PC-9 (cell line): ENCODE data around the gene SLC27A2. TPM values are rescaled to one million over a fixed set of nuclear protein-coding genes. Genes with fewer than 3 reads are reported as not detected.

ENCODE experiments used
- BruUV-seq: library from RNA; stranded (reverse); fragments of 400-500 nt; replicated peaks from 2 replicates; lab custom pipeline; 2021; lab: Mats Ljungman, UMichigan
- CTCF ChIA-PET: fragments of 300-600 bp; sonication (Branson Sonifier 250); formaldehyde crosslinking; loops from one replicate; lab custom pipeline; 2022; ENCODE audit warnings: antibody characterized with exemption; lab: Charles Lee
- POLR2A ChIA-PET: fragments of 300-600 bp; sonication (Branson Sonifier 250); formaldehyde crosslinking; loops from one replicate; lab custom pipeline; 2022; ENCODE audit warnings: antibody characterized with exemption; ENCODE audit not compliant: unreplicated experiment; lab: Charles Lee
- DNase-seq, 2 experiments: peaks; one replicate each; pipeline versions ENCODE4 v3.0.0 to v3.0.0-alpha.2; 2015 to 2022; ENCODE audit warnings: mixed read lengths in 1 of 2
- H2AFZ ChIP-seq: fragments of 200-600 bp; sonication (generic); 2 replicates; pipeline ENCODE4 v1.8.1; 2017; ENCODE audit warnings: antibody characterized with exemption
- H3F3A ChIP-seq: fragments of 200-600 bp; sonication (generic); 2 replicates; pipeline ENCODE4 v1.8.1; 2017; ENCODE audit warnings: antibody characterized with exemption, mild to moderate bottlenecking, low read depth; ENCODE audit not compliant: insufficient read depth
- H3K27ac ChIP-seq: fragments of 200-600 bp; sonication (generic); 2 replicates; pipeline ENCODE4 v1.6.1; 2016; ENCODE audit warnings: mixed run types
- H3K27me3 ChIP-seq: fragments of 200-600 bp; sonication (generic); 2 replicates; pipeline ENCODE4 v1.6.1; 2016; ENCODE audit warnings: low read depth, mixed run types; ENCODE audit not compliant: insufficient read depth
- H3K36me3 ChIP-seq: fragments of 200-600 bp; sonication (generic); 2 replicates; pipeline ENCODE4 v1.6.1; 2016; ENCODE audit warnings: low read depth, mixed run types
- H3K4me1 ChIP-seq: fragments of 200-600 bp; sonication (generic); replicated peaks from 2 replicates; pipeline ENCODE4 v1.6.1; 2016; ENCODE audit warnings: mixed run types; ENCODE audit not compliant: insufficient read depth
- H3K4me2 ChIP-seq: fragments of 200-600 bp; sonication (generic); 2 replicates; pipeline ENCODE4 v1.6.1; 2017; ENCODE audit warnings: mixed run types
- H3K4me3 ChIP-seq: fragments of 200-600 bp; sonication (generic); 2 replicates; pipeline ENCODE4 v1.6.1; 2016; ENCODE audit warnings: mixed run types
- H3K79me2 ChIP-seq: fragments of 200-600 bp; sonication (generic); 2 replicates; pipeline ENCODE4 v1.6.1; 2017; ENCODE audit warnings: low read depth, mixed run types
- H3K9me2 ChIP-seq: fragments of 200-600 bp; sonication (generic); 2 replicates; pipeline ENCODE4 v1.8.1; 2017; ENCODE audit warnings: mild to moderate bottlenecking; ENCODE audit not compliant: insufficient read depth
- H3K9me3 ChIP-seq: fragments of 200-600 bp; sonication (generic); 2 replicates; pipeline ENCODE4 v1.8.1; 2016; ENCODE audit warnings: low read depth; ENCODE audit not compliant: insufficient read depth
- H4K20me1 ChIP-seq: fragments of 200-600 bp; sonication (generic); 2 replicates; pipeline ENCODE4 v1.8.1; 2017; ENCODE audit not compliant: insufficient read depth
- EZH2 ChIP-seq: fragments of 200-600 bp; sonication (generic); IDR thresholded peaks from 2 replicates; pipeline ENCODE4 v1.8.0; 2017; ENCODE audit warnings: antibody characterized with exemption, low read depth
- intact Hi-C: fragments of 100-400 bp; cut with micrococcal nuclease; formaldehyde crosslinking; loops from one replicate; pipeline ENCODE4 v1.10.0; 2022; ENCODE audit not compliant: unreplicated experiment
- total RNA-seq: library from RNA; stranded (reverse); gene quantifications from 2 replicates; pipeline ENCODE4 v1.2.3, GENCODE V29; 2021
- TF ChIP-seq, protein P1 (sequence below): fragments of 200-600 bp; sonication (generic); conservative IDR thresholded peaks from 2 replicates; pipeline ENCODE4 v1.6.1; 2017; ENCODE audit warnings: mixed run types, antibody characterized with exemption, mild to moderate bottlenecking, moderate library complexity

SLC27A2 gene
- total RNA-seq, 1 experiment from 2014 or later: 7.5 TPM

GRCh38 chr15:50143255-50143860 is 38.6 kb upstream of the SLC27A2 start:
- no peak for DNase-seq
- Histone ChIP-seq H3F3A (no peaks in the 10 kb centered on the region), H3K36me3 (no peaks in the 10 kb centered on the region), H3K9me3 (no peaks in the 10 kb centered on the region), H2AFZ (no peak overlapping the region), H3K4me3 (no peak overlapping the region), H3K9me2 (no peaks in the 10 kb centered on the region), H4K20me1 (no peaks in the 10 kb centered on the region), H3K4me2 (no peak overlapping the region), H3K27me3 (no peaks in the 10 kb centered on the region), H3K27ac (no peak overlapping the region), H3K79me2 (no peaks in the 10 kb centered on the region), H3K4me1 (peaks cover 5% of the 10 kb centered on the region)
- TF ChIP-seq EZH2: no peak
- TF ChIP-seq, protein P1, sequence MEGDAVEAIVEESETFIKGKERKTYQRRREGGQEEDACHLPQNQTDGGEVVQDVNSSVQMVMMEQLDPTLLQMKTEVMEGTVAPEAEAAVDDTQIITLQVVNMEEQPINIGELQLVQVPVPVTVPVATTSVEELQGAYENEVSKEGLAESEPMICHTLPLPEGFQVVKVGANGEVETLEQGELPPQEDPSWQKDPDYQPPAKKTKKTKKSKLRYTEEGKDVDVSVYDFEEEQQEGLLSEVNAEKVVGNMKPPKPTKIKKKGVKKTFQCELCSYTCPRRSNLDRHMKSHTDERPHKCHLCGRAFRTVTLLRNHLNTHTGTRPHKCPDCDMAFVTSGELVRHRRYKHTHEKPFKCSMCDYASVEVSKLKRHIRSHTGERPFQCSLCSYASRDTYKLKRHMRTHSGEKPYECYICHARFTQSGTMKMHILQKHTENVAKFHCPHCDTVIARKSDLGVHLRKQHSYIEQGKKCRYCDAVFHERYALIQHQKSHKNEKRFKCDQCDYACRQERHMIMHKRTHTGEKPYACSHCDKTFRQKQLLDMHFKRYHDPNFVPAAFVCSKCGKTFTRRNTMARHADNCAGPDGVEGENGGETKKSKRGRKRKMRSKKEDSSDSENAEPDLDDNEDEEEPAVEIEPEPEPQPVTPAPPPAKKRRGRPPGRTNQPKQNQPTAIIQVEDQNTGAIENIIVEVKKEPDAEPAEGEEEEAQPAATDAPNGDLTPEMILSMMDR: no peak
- no TSS peak for BruUV-seq
- ChIA-PET POLR2A (no interaction called here), CTCF (no interaction called here)
- intact Hi-C loops: loop anchor here (10.0 kb wide), 1 partner anchor 1789 kb away; no protein-coding TSS in a partner anchor

DNA sequence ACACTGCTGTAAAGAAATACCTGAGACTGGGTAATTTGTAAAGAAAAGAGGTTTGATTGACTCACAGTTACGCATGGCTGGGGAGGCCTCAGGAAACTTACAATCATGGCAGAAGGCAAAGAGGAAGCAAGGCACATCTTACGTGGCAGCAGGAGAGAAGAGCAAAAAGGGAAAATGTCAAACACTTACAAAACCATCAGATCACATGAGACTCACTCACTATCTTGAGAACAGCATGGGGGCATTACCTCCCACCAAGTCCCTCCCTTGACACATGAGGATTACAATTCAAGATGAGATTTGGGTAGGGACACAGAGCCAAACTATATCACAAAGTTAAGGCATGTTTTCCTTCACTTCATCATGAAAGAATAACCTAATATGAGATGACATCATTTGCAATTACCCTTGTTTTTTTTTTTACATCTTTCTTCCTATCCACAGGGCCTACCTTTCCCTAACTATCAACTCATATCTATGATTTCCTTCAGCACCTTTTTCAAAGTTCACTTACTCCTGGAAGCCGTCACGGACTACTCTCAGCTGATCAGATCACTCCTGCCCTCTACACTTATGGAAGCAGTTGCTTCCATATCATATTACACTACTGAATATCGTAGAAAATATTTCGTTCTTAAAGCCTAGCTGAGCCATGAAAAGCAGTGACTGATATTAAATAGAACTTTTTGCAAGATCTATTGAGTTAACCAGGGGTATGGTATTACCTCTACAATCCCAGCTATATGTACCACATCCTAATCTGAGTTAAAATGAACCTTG is 37.5 kb upstream of the SLC27A2 start:
- Histone ChIP-seq H3F3A (no peaks in the 10 kb centered on the region; the same call in 1 of the 2 replicates), H3K9me3 (no peaks in the 10 kb centered on the region), H3K4me2 (no peak overlapping the region), H3K4me1 (peaks cover 16% of the 10 kb centered on the region), H3K27ac (no peak overlapping the region), H3K27me3 (no peaks in the 10 kb centered on the region), H2AFZ (no peak overlapping the region), H3K79me2 (no peaks in the 10 kb centered on the region), H3K9me2 (no peaks in the 10 kb centered on the region), H4K20me1 (no peaks in the 10 kb centered on the region), H3K36me3 (no peaks in the 10 kb centered on the region), H3K4me3 (no peak overlapping the region)
- intact Hi-C loops: loop anchor here (2.0 to 10.0 kb wide), 4 partner anchors 113 to 1790 kb away; no protein-coding TSS in a partner anchor
- DNase-seq: no peak
- TF ChIP-seq, protein P1: no peak
- TF ChIP-seq EZH2: no peak
- CTCF ChIA-PET: interaction anchor here (0.6 to 0.8 kb wide), 6 partner anchors 113 to 1282 kb away, joined by 3 to 8 read pairs (median 4); no protein-coding TSS in a partner anchor
- POLR2A ChIA-PET: interaction anchor here (0.5 kb wide), 1 partner anchor 11 kb away, joined by 4 read pairs; no protein-coding TSS in a partner anchor
- no TSS peak for BruUV-seq

- Histone ChIP-seq H3K27me3 (no peaks in the 10 kb centered on the region), H3K27ac (no peak overlapping the region), H3K36me3 (no peaks in the 10 kb centered on the region), H2AFZ (no peak overlapping the region), H3K4me3 (no peak overlapping the region), H3K9me3 (no peaks in the 10 kb centered on the region), H4K20me1 (no peaks in the 10 kb centered on the region), H3F3A (no peaks in the 10 kb centered on the region; the same call in 1 of the 2 replicates), H3K79me2 (no peaks in the 10 kb centered on the region), H3K9me2 (no peaks in the 10 kb centered on the region), H3K4me1 (peaks cover 26% of the 10 kb centered on the region), H3K4me2 (no peak overlapping the region)
- TF ChIP-seq, protein P1: peak; percentile 70
- no peak for TF ChIP-seq EZH2
- peak in 1 of 2 experiments; percentile 60 for DNase-seq
- CTCF ChIA-PET: interaction anchor here (0.6 to 0.8 kb wide), 6 partner anchors 112 to 1283 kb away, joined by 3 to 8 read pairs (median 4); no protein-coding TSS in a partner anchor
- no TSS peak for BruUV-seq
- POLR2A ChIA-PET: interaction anchor here (0.5 kb wide), 1 partner anchor 10 kb away, joined by 4 read pairs; no protein-coding TSS in a partner anchor
- intact Hi-C loops: loop anchor here (2.0 to 10.0 kb wide), 4 partner anchors 112 to 1791 kb away; no protein-coding TSS in a partner anchor
Observed at GRCh38 chr15:50145451-50145872, 36.5 kb upstream of the SLC27A2 start.
